Prostate gland (tissue), 2 donors: ENCODE measurements around the gene SLC25A38. TPM values are rescaled to one million over a fixed set of nuclear protein-coding genes. Genes with fewer than 3 reads are reported as not detected.

Source experiments
- DNase-seq: peaks from one replicate; pipeline ENCODE4 v3.0.0-alpha.2; 2019; ENCODE audit warnings: low spot score
- H3K27ac ChIP-seq, 2 donors: fragments of 200-600 bp; sonication (generic); 2 replicates each; pipeline ENCODE4 v1.5.1; 2017 to 2019
- H3K27me3 ChIP-seq: fragments of 200-600 bp; sonication (generic); replicated peaks from 2 replicates; pipeline ENCODE4 v1.5.1; 2019; ENCODE audit not compliant: insufficient read depth
- H3K36me3 ChIP-seq, 2 donors: fragments of 200-600 bp; sonication (generic); 1 replicate in 1 of 2; 2 replicates in 1 of 2; pipeline versions ENCODE4 v1.5.1 to v1.8.1; 2017 to 2019
- H3K4me1 ChIP-seq: fragments of 200-600 bp; sonication (generic); replicated peaks from 2 replicates; pipeline ENCODE4 v1.5.1; 2019
- H3K4me3 ChIP-seq, 2 donors: fragments of 200-600 bp; sonication (generic); 2 replicates each; pipeline ENCODE4 v1.5.1; 2017 to 2019
- H3K9me3 ChIP-seq: fragments of 200-600 bp; sonication (generic); 2 replicates; pipeline ENCODE4 v1.5.1; 2017
- CTCF ChIP-seq, 4 experiments: fragments of 200-600 bp in 2 of 4; fragments of 450-650 bp in 2 of 4; sonication (generic) in 2 of 4; IDR thresholded peaks; 1 replicate in 3 of 4; 2 replicates in 1 of 4; pipeline ENCODE4 v1.5.1; 2016 to 2019; ENCODE audit warnings: antibody characterized with exemption in 4 of 4, mild to moderate bottlenecking in 2 of 4, moderate library complexity in 2 of 4
- POLR2A ChIP-seq: fragments of 450-650 bp; IDR thresholded peaks from one replicate; pipeline ENCODE4 v1.6.1; 2016; ENCODE audit warnings: antibody characterized with exemption, mild to moderate bottlenecking
- POLR2AphosphoS5 ChIP-seq: sonication (generic); formaldehyde crosslinking; IDR thresholded peaks from one replicate; pipeline ENCODE4 v1.6.1; 2017; ENCODE audit warnings: antibody characterized with exemption
- WGBS: methylation state at CpG from one replicate; pipeline ENCODE4 v1.1.5; 2018; 5-methylcytosine and 5-hydroxymethylcytosine counted together
- intact Hi-C: fragments of 100-400 bp; cut with DNase I; formaldehyde crosslinking; loops from one replicate; pipeline ENCODE4 v1.14.2; 2022
- total RNA-seq, 2 donors: library from RNA; depleted of rRNA; stranded (reverse); fragments of >200 nt; gene quantifications; one replicate each; pipeline ENCODE4 v1.1.0, GENCODE V29; 2016

The SLC25A38 gene
- total RNA-seq, 2 donors from 2014 or later = 36.7 to 72.4 TPM

- no peak for DNase-seq
- no peaks in the 10 kb centered on the region for H3K4me1 ChIP-seq
- H3K36me3 ChIP-seq = no peaks in the 10 kb centered on the region
- no peaks in the 10 kb centered on the region for H3K9me3 ChIP-seq
- TF ChIP-seq POLR2A = no peak
- 60% methylated on average over 1 of the region's 1 CpG for WGBS
- intact Hi-C loops = no loop called here
- no peaks in the 10 kb centered on the region for H3K27me3 ChIP-seq
- no peak overlapping the region for H3K27ac ChIP-seq
- H3K4me3 ChIP-seq = no peak overlapping the region
Observed at GRCh38 chr3:39435006-39435748, 52.0 kb downstream of the SLC25A38 start.

- no peaks in the 10 kb centered on the region for H3K27me3 ChIP-seq
- no peak for TF ChIP-seq POLR2AphosphoS5
- TF ChIP-seq POLR2A = no peak
- TF ChIP-seq CTCF (IDR thresholded peaks at IDR 0.05) = no peak
- H3K9me3 ChIP-seq = no peaks in the 10 kb centered on the region
- H3K4me3 ChIP-seq = no peak overlapping the region
- no peak overlapping the region for H3K27ac ChIP-seq
- 61% methylated on average over 4 of the region's 4 CpGs for WGBS
- DNase-seq = no peak
- no peaks in the 10 kb centered on the region for H3K36me3 ChIP-seq
- intact Hi-C loops = no loop called here
- no peaks in the 10 kb centered on the region for H3K4me1 ChIP-seq
Observed at GRCh38 chr3:39438880-39439279, 55.7 kb downstream of the SLC25A38 start.

- Histone ChIP-seq H3K27me3 (no peaks in the 10 kb centered on the region), H3K27ac (no peak overlapping the region), H3K4me3 (no peak overlapping the region), H3K36me3 (no peaks in the 10 kb centered on the region), H3K9me3 (no peaks in the 10 kb centered on the region), H3K4me1 (no peaks in the 10 kb centered on the region)
- no peak for DNase-seq
- TF ChIP-seq CTCF (IDR thresholded peaks at IDR 0.05) (no peak), POLR2A (no peak), POLR2AphosphoS5 (no peak)
- 87% methylated on average over 8 of the region's 8 CpGs for WGBS
- intact Hi-C loops = loop anchor here (10.0 kb wide), 1 partner anchor 734 kb away; no protein-coding TSS in a partner anchor
Observed at GRCh38 chr3:39440316-39440715, 57.1 kb downstream of the SLC25A38 start.

- 91% methylated on average over 4 of the region's 4 CpGs for WGBS
- TF ChIP-seq POLR2AphosphoS5 = no peak
- TF ChIP-seq POLR2A = no peak
- Histone ChIP-seq H3K36me3 (no peaks in the 10 kb centered on the region), H3K27me3 (no peaks in the 10 kb centered on the region), H3K9me3 (no peaks in the 10 kb centered on the region), H3K27ac (no peak overlapping the region), H3K4me3 (no peak overlapping the region), H3K4me1 (no peaks in the 10 kb centered on the region)
- intact Hi-C loops = loop anchor here (10.0 kb wide), 1 partner anchor 731 kb away; no protein-coding TSS in a partner anchor
- no peak for DNase-seq
Observed at GRCh38 chr3:39443530-39443929, 60.4 kb downstream of the SLC25A38 start.

GRCh38 chr3:39445927-39446326 lies 62.8 kb downstream of the SLC25A38 start:
- TF ChIP-seq POLR2A = no peak
- TF ChIP-seq POLR2AphosphoS5 = no peak
- no peak for TF ChIP-seq CTCF (IDR thresholded peaks at IDR 0.05)
- 80% methylated on average over 2 of the region's 2 CpGs for WGBS
- no peaks in the 10 kb centered on the region for H3K9me3 ChIP-seq
- no peak for DNase-seq
- H3K4me1 ChIP-seq = no peaks in the 10 kb centered on the region
- H3K36me3 ChIP-seq = no peaks in the 10 kb centered on the region
- no peak overlapping the region for H3K27ac ChIP-seq
- H3K4me3 ChIP-seq = no peak overlapping the region
- intact Hi-C loops = loop anchor here (5.0 to 10.0 kb wide), 2 partner anchors 51 to 729 kb away; no protein-coding TSS in a partner anchor
- H3K27me3 ChIP-seq = no peaks in the 10 kb centered on the region

- no peaks in the 10 kb centered on the region for H3K4me1 ChIP-seq
- intact Hi-C loops = loop anchor here (5.0 to 10.0 kb wide), 2 partner anchors 51 to 728 kb away; no protein-coding TSS in a partner anchor
- H3K27me3 ChIP-seq = no peaks in the 10 kb centered on the region
- H3K36me3 ChIP-seq = no peaks in the 10 kb centered on the region
- 72% methylated on average over 2 of the region's 2 CpGs for WGBS
- DNase-seq = no peak
- H3K27ac ChIP-seq = no peak overlapping the region
- no peak for TF ChIP-seq CTCF (IDR thresholded peaks at IDR 0.05)
- TF ChIP-seq POLR2AphosphoS5 = no peak
- TF ChIP-seq POLR2A = no peak
- H3K9me3 ChIP-seq = no peaks in the 10 kb centered on the region
- H3K4me3 ChIP-seq = no peak overlapping the region
Observed at GRCh38 chr3:39446444-39446843, 63.3 kb downstream of the SLC25A38 start.
